AG08395 (cell line): ENCODE data around the gene ABTB2.

Experiments
- DNase-seq: peaks from one replicate; pipeline ENCODE4 v3.0.0; 2012; ENCODE audit warnings: mixed read lengths, low spot score

ABTB2 gene

GRCh38 chr11:34166806-34167740 is 190.7 kb downstream of the ABTB2 start:
- DNase-seq: no peak

- DNase-seq: peak; percentile 24
These were observed 191.8 kb downstream of the ABTB2 start for GRCh38 chr11:34165786-34166555.

- DNase-seq: no peak
These were observed 192.7 kb downstream of the ABTB2 start for GRCh38 chr11:34165121-34165520.

GRCh38 chr11:34162856-34163255 is 195.0 kb downstream of the ABTB2 start:
- no peak for DNase-seq

- no peak for DNase-seq
These were observed 195.4 kb downstream of the ABTB2 start for GRCh38 chr11:34162493-34162820.

- no peak for DNase-seq
These were observed 195.9 kb downstream of the ABTB2 start for GRCh38 chr11:34161812-34162492.

GRCh38 chr11:34161361-34161760 is 196.4 kb downstream of the ABTB2 start:
- no peak for DNase-seq

GRCh38 chr11:34160791-34161190 is 197.0 kb downstream of the ABTB2 start:
- DNase-seq: no peak

GRCh38 chr11:34160049-34160721 is 197.6 kb downstream of the ABTB2 start:
- DNase-seq: no peak

GRCh38 chr11:34158661-34159060 is 199.1 kb downstream of the ABTB2 start:
- DNase-seq: no peak

GRCh38 chr11:34157163-34157562 is 200.6 kb downstream of the ABTB2 start:
- DNase-seq: no peak

- no peak for DNase-seq
These were observed 202.1 kb downstream of the ABTB2 start for GRCh38 chr11:34155757-34156062.

- DNase-seq: no peak
These were observed 202.6 kb downstream of the ABTB2 start for GRCh38 chr11:34155057-34155756.

GRCh38 chr11:34154059-34154875 is 203.5 kb downstream of the ABTB2 start:
- no peak for DNase-seq

- DNase-seq: no peak
These were observed 205.6 kb downstream of the ABTB2 start for GRCh38 chr11:34151916-34152845.

GRCh38 chr11:34151166-34151565 is 206.6 kb downstream of the ABTB2 start:
- DNase-seq: no peak

- peak; percentile 65 for DNase-seq
These were observed 207.2 kb downstream of the ABTB2 start for GRCh38 chr11:34150494-34151151.

GRCh38 chr11:34149786-34150185 is 208.0 kb downstream of the ABTB2 start:
- DNase-seq: peak; percentile 41

GRCh38 chr11:34149274-34149673 is 208.5 kb downstream of the ABTB2 start:
- no peak for DNase-seq
